ENCODE data around the gene VSNL1.

The VSNL1 gene

GRCh38 chr2:17571681-17572080, 31.2 kb downstream of the VSNL1 start:
- H2BK5ac ChIP-seq (ENCODE audit: low read length), result no peak overlapping the region
- no peaks in the 10 kb centered on the region for H3K36me3 ChIP-seq (replicated peaks in 1 of 2; ENCODE audit: control insufficient read depth in 2 of 2, insufficient read depth in 2 of 2, low read length in 2 of 2)
- H3K9ac ChIP-seq (ENCODE audit: low read depth, low read length, poor library complexity), result no peak overlapping the region
- no peak overlapping the region for H3K14ac ChIP-seq (ENCODE audit: low read length)
- no peak overlapping the region for H2BK12ac ChIP-seq (ENCODE audit: low read length)
- no peak overlapping the region for H3K23ac ChIP-seq (ENCODE audit: low read depth, low read length, poor library complexity)
- no peak overlapping the region for H2BK15ac ChIP-seq (ENCODE audit: low read length)
- no peaks in the 10 kb centered on the region for H3K9me3 ChIP-seq (replicated peaks in 1 of 2; ENCODE audit: control insufficient read depth in 2 of 2, insufficient read depth in 1 of 2, low read depth in 1 of 2, low read length in 2 of 2)
- H4K8ac ChIP-seq (ENCODE audit: low read depth, low read length), result no peak overlapping the region
- H3K4me1 ChIP-seq (ENCODE audit: control insufficient read depth in 2 of 2, insufficient read depth in 1 of 2, low read depth in 1 of 2, low read length in 2 of 2), result no peaks in the 10 kb centered on the region
- H3K4me2 ChIP-seq (ENCODE audit: insufficient read depth, low read length, poor library complexity, severe bottlenecking), result no peak overlapping the region
- H2AK5ac ChIP-seq (ENCODE audit: low read depth, low read length), result no peak overlapping the region
- DNase-seq (ENCODE audit: low spot score), result no peak
- H2BK120ac ChIP-seq (ENCODE audit: low read depth, low read length), result no peak overlapping the region
- H3K27ac ChIP-seq (replicated peaks; ENCODE audit: low read length), result no peak overlapping the region
- no peak overlapping the region for H3K4me3 ChIP-seq (ENCODE audit: low read length in 2 of 2)
- no CpG with 5 or more reads among the region's 1 CpG for WGBS, 2 donors (ENCODE audit: extremely low coverage in 2 of 2, insufficient read length in 2 of 2, insufficient replicate concordance in 1 of 2)
- H3K27me3 ChIP-seq (ENCODE audit: control insufficient read depth in 3 of 3, insufficient read depth in 3 of 3, low read depth in 1 of 3, low read length in 3 of 3), result no peaks in the 10 kb centered on the region
- no peak overlapping the region for H2AFZ ChIP-seq (ENCODE audit: low read length)
- no peak overlapping the region for H3K4ac ChIP-seq (ENCODE audit: low read length)
- H4K91ac ChIP-seq (ENCODE audit: low read depth, low read length, poor library complexity), result no peak overlapping the region
- H3K79me1 ChIP-seq (ENCODE audit: low read depth, low read length), result no peaks in the 10 kb centered on the region
- H3K18ac ChIP-seq (ENCODE audit: low read length), result no peak overlapping the region

DNA sequence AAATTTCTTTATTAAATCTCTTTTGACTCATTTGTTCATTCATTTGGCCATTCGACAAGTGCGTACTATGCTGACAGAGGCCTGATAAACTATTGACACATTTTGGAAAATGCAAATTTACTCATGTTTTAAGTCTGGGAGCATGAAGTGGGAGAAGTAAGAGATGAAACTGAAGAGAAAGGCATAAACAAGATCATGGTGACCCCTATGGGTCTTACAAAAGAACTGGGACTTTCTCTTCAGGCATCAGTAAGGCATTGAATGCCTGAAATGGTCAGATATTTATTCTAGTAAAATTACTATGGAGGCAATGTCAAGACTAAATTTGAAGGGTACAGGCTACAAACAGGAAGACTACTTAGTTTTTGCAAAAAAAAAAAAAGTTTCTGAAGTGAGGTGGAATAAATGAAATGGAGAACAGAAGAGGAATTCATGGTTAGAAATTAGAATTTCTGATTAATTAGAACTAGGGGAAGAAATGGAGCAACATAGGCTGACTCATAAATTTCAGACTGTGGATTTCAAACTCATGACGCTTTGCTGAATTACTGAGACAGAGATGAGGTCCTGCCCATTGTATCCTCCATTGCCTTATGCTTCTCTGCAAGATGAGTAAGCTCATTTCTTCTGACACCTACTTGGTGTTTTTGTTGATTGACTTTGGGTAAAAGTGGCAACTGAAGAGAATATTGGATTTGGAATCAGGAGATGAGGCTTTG, 32.7 kb downstream of the VSNL1 start:
- Histone ChIP-seq H3K14ac (ENCODE audit: low read length) (no peak overlapping the region), H2AK5ac (ENCODE audit: low read depth, low read length) (no peak overlapping the region), H4K8ac (ENCODE audit: low read depth, low read length) (no peak overlapping the region), H2BK12ac (ENCODE audit: low read length) (no peak overlapping the region), H3K4me1 (ENCODE audit: control insufficient read depth in 2 of 2, insufficient read depth in 1 of 2, low read depth in 1 of 2, low read length in 2 of 2) (no peaks in the 10 kb centered on the region), H3K27me3 (ENCODE audit: control insufficient read depth in 3 of 3, insufficient read depth in 3 of 3, low read depth in 1 of 3, low read length in 3 of 3) (no peaks in the 10 kb centered on the region), H3K4ac (ENCODE audit: low read length) (no peak overlapping the region), H3K79me1 (ENCODE audit: low read depth, low read length) (no peaks in the 10 kb centered on the region), H3K36me3 (replicated peaks in 1 of 2; ENCODE audit: control insufficient read depth in 2 of 2, insufficient read depth in 2 of 2, low read length in 2 of 2) (no peaks in the 10 kb centered on the region), H4K91ac (ENCODE audit: low read depth, low read length, poor library complexity) (no peak overlapping the region), H2AFZ (ENCODE audit: low read length) (no peak overlapping the region), H2BK5ac (ENCODE audit: low read length) (no peak overlapping the region), H3K18ac (ENCODE audit: low read length) (no peak overlapping the region), H2BK120ac (ENCODE audit: low read depth, low read length) (no peak overlapping the region), H3K23ac (ENCODE audit: low read depth, low read length, poor library complexity) (no peak overlapping the region), H3K4me2 (ENCODE audit: insufficient read depth, low read length, poor library complexity, severe bottlenecking) (no peak overlapping the region), H3K9ac (ENCODE audit: low read depth, low read length, poor library complexity) (no peak overlapping the region), H2BK15ac (ENCODE audit: low read length) (no peak overlapping the region), H3K4me3 (ENCODE audit: low read length in 2 of 2) (no peak overlapping the region), H3K27ac (replicated peaks; ENCODE audit: low read length) (no peak overlapping the region), H3K9me3 (replicated peaks in 1 of 2; ENCODE audit: control insufficient read depth in 2 of 2, insufficient read depth in 1 of 2, low read depth in 1 of 2, low read length in 2 of 2) (no peaks in the 10 kb centered on the region)
- DNase-seq (ENCODE audit: low spot score), result no peak
- WGBS, 2 donors (ENCODE audit: extremely low coverage in 2 of 2, insufficient read length in 2 of 2, insufficient replicate concordance in 1 of 2), result no CpG with 5 or more reads among the region's 3 CpGs

GRCh38 chr2:17573804-17574175, 33.3 kb downstream of the VSNL1 start:
- Histone ChIP-seq H3K9ac (ENCODE audit: low read depth, low read length, poor library complexity) (no peak overlapping the region), H3K4me3 (ENCODE audit: low read length in 2 of 2) (no peak overlapping the region), H4K91ac (ENCODE audit: low read depth, low read length, poor library complexity) (no peak overlapping the region), H3K27ac (replicated peaks; ENCODE audit: low read length) (no peak overlapping the region), H3K9me3 (replicated peaks in 1 of 2; ENCODE audit: control insufficient read depth in 2 of 2, insufficient read depth in 1 of 2, low read depth in 1 of 2, low read length in 2 of 2) (no peaks in the 10 kb centered on the region), H3K4me1 (ENCODE audit: control insufficient read depth in 2 of 2, insufficient read depth in 1 of 2, low read depth in 1 of 2, low read length in 2 of 2) (no peaks in the 10 kb centered on the region), H3K4ac (ENCODE audit: low read length) (no peak overlapping the region), H3K27me3 (ENCODE audit: control insufficient read depth in 3 of 3, insufficient read depth in 3 of 3, low read depth in 1 of 3, low read length in 3 of 3) (no peaks in the 10 kb centered on the region), H3K4me2 (ENCODE audit: insufficient read depth, low read length, poor library complexity, severe bottlenecking) (no peak overlapping the region), H3K18ac (ENCODE audit: low read length) (no peak overlapping the region), H2BK120ac (ENCODE audit: low read depth, low read length) (no peak overlapping the region), H3K79me1 (ENCODE audit: low read depth, low read length) (no peaks in the 10 kb centered on the region), H3K36me3 (replicated peaks in 1 of 2; ENCODE audit: control insufficient read depth in 2 of 2, insufficient read depth in 2 of 2, low read length in 2 of 2) (no peaks in the 10 kb centered on the region), H3K23ac (ENCODE audit: low read depth, low read length, poor library complexity) (no peak overlapping the region), H2BK15ac (ENCODE audit: low read length) (no peak overlapping the region), H2AFZ (ENCODE audit: low read length) (no peak overlapping the region), H2AK5ac (ENCODE audit: low read depth, low read length) (no peak overlapping the region), H2BK5ac (ENCODE audit: low read length) (no peak overlapping the region), H4K8ac (ENCODE audit: low read depth, low read length) (no peak overlapping the region), H2BK12ac (ENCODE audit: low read length) (no peak overlapping the region), H3K14ac (ENCODE audit: low read length) (no peak overlapping the region)
- WGBS, 2 donors (ENCODE audit: extremely low coverage in 2 of 2, insufficient read length in 2 of 2, insufficient replicate concordance in 1 of 2), result no CpG with 5 or more reads among the region's 3 CpGs
- DNase-seq (ENCODE audit: low spot score), result no peak

- Histone ChIP-seq H3K9ac (ENCODE audit: low read depth, low read length, poor library complexity) (no peak overlapping the region), H2BK5ac (ENCODE audit: low read length) (no peak overlapping the region), H3K79me1 (ENCODE audit: low read depth, low read length) (no peaks in the 10 kb centered on the region), H3K27ac (replicated peaks; ENCODE audit: low read length) (no peak overlapping the region), H3K23ac (ENCODE audit: low read depth, low read length, poor library complexity) (no peak overlapping the region), H3K9me3 (replicated peaks in 1 of 2; ENCODE audit: control insufficient read depth in 2 of 2, insufficient read depth in 1 of 2, low read depth in 1 of 2, low read length in 2 of 2) (no peaks in the 10 kb centered on the region), H2AFZ (ENCODE audit: low read length) (no peak overlapping the region), H2BK12ac (ENCODE audit: low read length) (no peak overlapping the region), H3K27me3 (ENCODE audit: control insufficient read depth in 3 of 3, insufficient read depth in 3 of 3, low read depth in 1 of 3, low read length in 3 of 3) (no peaks in the 10 kb centered on the region), H2BK15ac (ENCODE audit: low read length) (no peak overlapping the region), H3K4me3 (ENCODE audit: low read length in 2 of 2) (no peak overlapping the region), H3K4me2 (ENCODE audit: insufficient read depth, low read length, poor library complexity, severe bottlenecking) (no peak overlapping the region), H2AK5ac (ENCODE audit: low read depth, low read length) (no peak overlapping the region), H3K14ac (ENCODE audit: low read length) (no peak overlapping the region), H4K91ac (ENCODE audit: low read depth, low read length, poor library complexity) (no peak overlapping the region), H3K4me1 (ENCODE audit: control insufficient read depth in 2 of 2, insufficient read depth in 1 of 2, low read depth in 1 of 2, low read length in 2 of 2) (no peaks in the 10 kb centered on the region), H3K18ac (ENCODE audit: low read length) (no peak overlapping the region), H3K36me3 (replicated peaks in 1 of 2; ENCODE audit: control insufficient read depth in 2 of 2, insufficient read depth in 2 of 2, low read length in 2 of 2) (no peaks in the 10 kb centered on the region), H3K4ac (ENCODE audit: low read length) (no peak overlapping the region), H2BK120ac (ENCODE audit: low read depth, low read length) (no peak overlapping the region), H4K8ac (ENCODE audit: low read depth, low read length) (no peak overlapping the region)
- DNase-seq (ENCODE audit: low spot score), result no peak
- WGBS, 2 donors (ENCODE audit: extremely low coverage in 2 of 2, insufficient read length in 2 of 2, insufficient replicate concordance in 1 of 2), result no CpG with 5 or more reads among the region's 3 CpGs
Measured at GRCh38 chr2:17574406-17575073, 34.0 kb downstream of the VSNL1 start.

Data from neuronal stem cell (in vitro differentiated cells).